ENCODE results near the gene PHF21B.

PHF21B gene

GRCh38 chr22:45008751-45009605 lies 827 bp downstream of the PHF21B start:
- Mint-ChIP-seq H3K36me3 (ENCODE audit: insufficient read depth) (peaks cover 7% of the 10 kb centered on the region), H3K4me3 (peak overlapping the region; percentile 38), H3K27ac (ENCODE audit: low read depth) (no peak overlapping the region), H3K9me3 (no peaks in the 10 kb centered on the region), H3K27me3 (peaks cover 67% of the 10 kb centered on the region), H3K4me1 (peaks cover 8% of the 10 kb centered on the region)
- ATAC-seq (replicated peaks; ENCODE audit: extremely low read depth, poor library complexity, severe bottlenecking) (no peak), DNase-seq (ENCODE audit: low spot score in 2 of 2) (no peak)

GRCh38 chr22:45008186-45008681 lies 1.6 kb downstream of the PHF21B start:
- Mint-ChIP-seq H3K9me3 (no peaks in the 10 kb centered on the region), H3K4me3 (no peak overlapping the region), H3K27me3 (peaks cover 70% of the 10 kb centered on the region), H3K36me3 (ENCODE audit: insufficient read depth) (peaks cover 7% of the 10 kb centered on the region), H3K4me1 (peaks cover 8% of the 10 kb centered on the region), H3K27ac (ENCODE audit: low read depth) (no peak overlapping the region)
- no peak for DNase-seq (ENCODE audit: low spot score in 2 of 2)
- ATAC-seq (replicated peaks; ENCODE audit: extremely low read depth, poor library complexity, severe bottlenecking), result no peak

GRCh38 chr22:45007391-45008185 lies 2.2 kb downstream of the PHF21B start:
- H3K36me3 Mint-ChIP-seq (ENCODE audit: insufficient read depth), result peaks cover 7% of the 10 kb centered on the region
- H3K4me1 Mint-ChIP-seq, result peaks cover 8% of the 10 kb centered on the region
- ATAC-seq (replicated peaks; ENCODE audit: extremely low read depth, poor library complexity, severe bottlenecking) (no peak), DNase-seq (ENCODE audit: low spot score in 2 of 2) (no peak)
- no peak overlapping the region for H3K27ac Mint-ChIP-seq (ENCODE audit: low read depth)
- H3K9me3 Mint-ChIP-seq, result no peaks in the 10 kb centered on the region
- no peak overlapping the region for H3K4me3 Mint-ChIP-seq
- peaks cover 72% of the 10 kb centered on the region for H3K27me3 Mint-ChIP-seq

GRCh38 chr22:45006964-45007390 lies 2.8 kb downstream of the PHF21B start:
- H3K27me3 Mint-ChIP-seq, result peaks cover 72% of the 10 kb centered on the region
- peaks cover 8% of the 10 kb centered on the region for H3K4me1 Mint-ChIP-seq
- DNase-seq (ENCODE audit: low spot score in 2 of 2), result no peak
- no peaks in the 10 kb centered on the region for H3K9me3 Mint-ChIP-seq
- no peak overlapping the region for H3K4me3 Mint-ChIP-seq
- no peak for ATAC-seq (replicated peaks; ENCODE audit: extremely low read depth, poor library complexity, severe bottlenecking)
- H3K27ac Mint-ChIP-seq (ENCODE audit: low read depth), result no peak overlapping the region
- peaks cover 5% of the 10 kb centered on the region for H3K36me3 Mint-ChIP-seq (ENCODE audit: insufficient read depth)

- no peak overlapping the region for H3K4me3 Mint-ChIP-seq
- no peak for ATAC-seq (replicated peaks; ENCODE audit: extremely low read depth, poor library complexity, severe bottlenecking)
- H3K27ac Mint-ChIP-seq (ENCODE audit: low read depth), result no peak overlapping the region
Observed at GRCh38 chr22:45006111-45006963, 3.5 kb downstream of the PHF21B start.

GRCh38 chr22:45001653-45002052 lies 8.2 kb downstream of the PHF21B start:
- DNase-seq (ENCODE audit: low spot score in 2 of 2) (no peak), ATAC-seq (replicated peaks; ENCODE audit: extremely low read depth, poor library complexity, severe bottlenecking) (no peak)
- Mint-ChIP-seq H3K4me3 (no peak overlapping the region), H3K9me3 (no peaks in the 10 kb centered on the region), H3K27me3 (peaks cover 92% of the 10 kb centered on the region), H3K27ac (ENCODE audit: low read depth) (no peak overlapping the region), H3K36me3 (ENCODE audit: insufficient read depth) (no peaks in the 10 kb centered on the region), H3K4me1 (no peaks in the 10 kb centered on the region)

More at GRCh38 chr22:45006111-45006963, 3.5 kb downstream of the PHF21B start:
- Mint-ChIP-seq H3K27me3 (peaks cover 72% of the 10 kb centered on the region), H3K9me3 (no peaks in the 10 kb centered on the region), H3K36me3 (ENCODE audit: insufficient read depth) (peaks cover 4% of the 10 kb centered on the region), H3K4me1 (peaks cover 8% of the 10 kb centered on the region)
- no peak for DNase-seq (ENCODE audit: low spot score in 2 of 2)

- Mint-ChIP-seq H3K27ac (ENCODE audit: low read depth) (no peak overlapping the region), H3K4me1 (no peaks in the 10 kb centered on the region), H3K4me3 (no peak overlapping the region), H3K9me3 (no peaks in the 10 kb centered on the region), H3K36me3 (ENCODE audit: insufficient read depth) (no peaks in the 10 kb centered on the region), H3K27me3 (peaks cover 84% of the 10 kb centered on the region)
- no peak for ATAC-seq (replicated peaks; ENCODE audit: extremely low read depth, poor library complexity, severe bottlenecking)
- no peak for DNase-seq (ENCODE audit: low spot score in 2 of 2)
Observed at GRCh38 chr22:45000330-45000729, 9.5 kb downstream of the PHF21B start.

GRCh38 chr22:44999687-45000086 lies 10.1 kb downstream of the PHF21B start:
- no peak overlapping the region for H3K4me3 Mint-ChIP-seq
- no peaks in the 10 kb centered on the region for H3K36me3 Mint-ChIP-seq (ENCODE audit: insufficient read depth)
- ATAC-seq (replicated peaks; ENCODE audit: extremely low read depth, poor library complexity, severe bottlenecking) (no peak), DNase-seq (ENCODE audit: low spot score in 2 of 2) (no peak)
- H3K27ac Mint-ChIP-seq (ENCODE audit: low read depth), result no peak overlapping the region
- H3K27me3 Mint-ChIP-seq, result peaks cover 84% of the 10 kb centered on the region
- no peaks in the 10 kb centered on the region for H3K9me3 Mint-ChIP-seq
- H3K4me1 Mint-ChIP-seq, result no peaks in the 10 kb centered on the region

- H3K4me3 Mint-ChIP-seq, result no peak overlapping the region
- no peaks in the 10 kb centered on the region for H3K9me3 Mint-ChIP-seq
- H3K27me3 Mint-ChIP-seq, result peaks cover 84% of the 10 kb centered on the region
- DNase-seq (ENCODE audit: low spot score in 2 of 2) (no peak), ATAC-seq (replicated peaks; ENCODE audit: extremely low read depth, poor library complexity, severe bottlenecking) (no peak)
- H3K4me1 Mint-ChIP-seq, result no peaks in the 10 kb centered on the region
- H3K27ac Mint-ChIP-seq (ENCODE audit: low read depth), result no peak overlapping the region
- H3K36me3 Mint-ChIP-seq (ENCODE audit: insufficient read depth), result no peaks in the 10 kb centered on the region
Observed at GRCh38 chr22:44999231-44999630, 10.6 kb downstream of the PHF21B start.

GRCh38 chr22:44998296-44998695 lies 11.5 kb downstream of the PHF21B start:
- no peak overlapping the region for H3K27ac Mint-ChIP-seq (ENCODE audit: low read depth)
- no peaks in the 10 kb centered on the region for H3K4me1 Mint-ChIP-seq
- no peak for DNase-seq (ENCODE audit: low spot score in 2 of 2)
- peaks cover 76% of the 10 kb centered on the region for H3K27me3 Mint-ChIP-seq
- no peak overlapping the region for H3K4me3 Mint-ChIP-seq
- no peak for ATAC-seq (replicated peaks; ENCODE audit: extremely low read depth, poor library complexity, severe bottlenecking)
- no peaks in the 10 kb centered on the region for H3K36me3 Mint-ChIP-seq (ENCODE audit: insufficient read depth)
- H3K9me3 Mint-ChIP-seq, result no peaks in the 10 kb centered on the region

- no peak for ATAC-seq (replicated peaks; ENCODE audit: extremely low read depth, poor library complexity, severe bottlenecking)
- no peak overlapping the region for H3K27ac Mint-ChIP-seq (ENCODE audit: low read depth)
- H3K27me3 Mint-ChIP-seq, result peaks cover 64% of the 10 kb centered on the region
- no peaks in the 10 kb centered on the region for H3K4me1 Mint-ChIP-seq
- H3K9me3 Mint-ChIP-seq, result no peaks in the 10 kb centered on the region
- no peaks in the 10 kb centered on the region for H3K36me3 Mint-ChIP-seq (ENCODE audit: insufficient read depth)
- H3K4me3 Mint-ChIP-seq, result no peak overlapping the region
- no peak for DNase-seq (ENCODE audit: low spot score in 2 of 2)
Observed at GRCh38 chr22:44997060-44997459, 12.7 kb downstream of the PHF21B start.

GRCh38 chr22:44996648-44997047 lies 13.2 kb downstream of the PHF21B start:
- ATAC-seq (replicated peaks; ENCODE audit: extremely low read depth, poor library complexity, severe bottlenecking) (no peak), DNase-seq (ENCODE audit: low spot score in 2 of 2) (no peak)
- H3K4me1 Mint-ChIP-seq, result no peaks in the 10 kb centered on the region
- H3K9me3 Mint-ChIP-seq, result no peaks in the 10 kb centered on the region
- H3K4me3 Mint-ChIP-seq, result no peak overlapping the region
- no peaks in the 10 kb centered on the region for H3K36me3 Mint-ChIP-seq (ENCODE audit: insufficient read depth)
- H3K27me3 Mint-ChIP-seq, result peaks cover 59% of the 10 kb centered on the region
- H3K27ac Mint-ChIP-seq (ENCODE audit: low read depth), result no peak overlapping the region
